SK-N-SH (cell line): ENCODE data around the gene DNAJC5. TPM values are rescaled to one million over a fixed set of nuclear protein-coding genes. Genes with fewer than 3 reads are reported as not detected.

Experiments
- CTCF ChIA-PET: fragments of 300-600, 350-600 bp; formaldehyde crosslinking; extraction: SDS; loops from one replicate; lab custom pipeline; 2021; lab: Yijun Ruan, JAX
- POLR2A ChIA-PET: fragments of 350-600 bp; sonication (Branson Sonifier 250); formaldehyde crosslinking; extraction: SDS; loops from one replicate; lab custom pipeline; 2020; ENCODE audit warnings: antibody characterized with exemption, inconsistent platforms; lab: Yijun Ruan, JAX
- DNase-seq: peaks from one replicate; pipeline ENCODE4 v3.0.0; 2012
- H2AFZ ChIP-seq: fragments of 200-600 bp; sonication (generic); 2 replicates; pipeline ENCODE4 v1.8.1; 2016; ENCODE audit warnings: antibody characterized with exemption, mild to moderate bottlenecking, low read depth
- H3F3A ChIP-seq: fragments of 200-600 bp; sonication (generic); replicated peaks from 2 replicates; pipeline ENCODE3; 2016; ENCODE audit warnings: antibody characterized with exemption, mild to moderate bottlenecking; ENCODE audit not compliant: insufficient read depth
- H3K27ac ChIP-seq, 2 experiments: fragments of 200-500 bp in 1 of 2; fragments of 200-600 bp in 1 of 2; sonication (Bioruptor generic) in 1 of 2; sonication (generic), shearing (Covaris generic) in 1 of 2; 2 replicates each; pipeline versions ENCODE4 v1.5.1 to v1.6.1; 2014 to 2016; ENCODE audit warnings: low read depth in 2 of 2, inconsistent platforms in 1 of 2, low read length in 1 of 2, mild to moderate bottlenecking in 1 of 2, mixed read lengths in 1 of 2
- H3K27me3 ChIP-seq: fragments of 200-600 bp; sonication (generic), shearing (Covaris generic); 2 replicates; pipeline ENCODE4 v1.6.1; 2016; ENCODE audit warnings: mixed run types; ENCODE audit not compliant: insufficient read depth
- H3K36me3 ChIP-seq, 2 experiments: fragments of 200-500 bp in 1 of 2; fragments of 200-600 bp in 1 of 2; sonication (Bioruptor generic) in 1 of 2; sonication (generic) in 1 of 2; replicated peaks in 1 of 2; 2 replicates each; pipeline versions ENCODE3 to v1.5.1; 2014 to 2016; ENCODE audit warnings: low read length in 1 of 2, mild to moderate bottlenecking in 1 of 2; ENCODE audit not compliant: insufficient read depth in 2 of 2, control insufficient read depth in 1 of 2
- H3K4me1 ChIP-seq, 2 experiments: fragments of 200-500 bp in 1 of 2; fragments of 200-600 bp in 1 of 2; sonication (Bioruptor generic) in 1 of 2; sonication (generic), shearing (Covaris generic) in 1 of 2; 2 replicates each; pipeline versions ENCODE4 v1.5.1 to v1.6.1; 2014 to 2016; ENCODE audit warnings: low read depth in 1 of 2, low read length in 1 of 2, mixed run types in 1 of 2; ENCODE audit not compliant: insufficient read depth in 2 of 2, control insufficient read depth in 1 of 2
- H3K4me2 ChIP-seq: fragments of 200-600 bp; sonication (generic), shearing (Covaris generic); 2 replicates; pipeline ENCODE4 v1.6.1; 2017; ENCODE audit warnings: mixed run types
- H3K4me3 ChIP-seq, 2 experiments: fragments of 200-500 bp in 1 of 2; fragments of 200-600 bp in 1 of 2; sonication (Bioruptor generic) in 1 of 2; sonication (generic), shearing (Covaris generic) in 1 of 2; 2 replicates each; pipeline versions ENCODE4 v1.5.1 to v1.8.1; 2014 to 2016; ENCODE audit warnings: low read depth in 2 of 2, inconsistent platforms in 1 of 2, low read length in 1 of 2, mild to moderate bottlenecking in 1 of 2, mixed read lengths in 1 of 2, moderate library complexity in 1 of 2
- H3K79me2 ChIP-seq: fragments of 200-600 bp; sonication (generic); 2 replicates; pipeline ENCODE4 v1.8.1; 2017; ENCODE audit warnings: mild to moderate bottlenecking; ENCODE audit not compliant: insufficient read depth
- H3K9ac ChIP-seq: fragments of 200-600 bp; sonication (generic); 2 replicates; pipeline ENCODE4 v1.6.1; 2017; ENCODE audit warnings: mixed run types
- H3K9me2 ChIP-seq: fragments of 200-600 bp; sonication (generic); 2 replicates; pipeline ENCODE4 v1.6.1; 2017; ENCODE audit warnings: mixed run types
- H3K9me3 ChIP-seq: fragments of 200-600 bp; sonication (generic); 2 replicates; pipeline ENCODE4 v1.6.1; 2017; ENCODE audit warnings: mixed run types, mild to moderate bottlenecking, moderate library complexity
- H4K20me1 ChIP-seq: fragments of 200-600 bp; sonication (generic); 2 replicates; pipeline ENCODE4 v1.6.1; 2017; ENCODE audit warnings: mild to moderate bottlenecking, mixed run types; ENCODE audit not compliant: insufficient read depth
- CTCF ChIP-seq: fragments of 200-600 bp; sonication (generic); IDR thresholded peaks from 2 replicates; pipeline ENCODE4 v1.6.1; 2017; ENCODE audit warnings: antibody characterized with exemption, mild to moderate bottlenecking, moderate library complexity
- FOXJ3 ChIP-seq: sonication (generic); formaldehyde crosslinking; IDR thresholded peaks from 2 replicates; pipeline ENCODE4 v1.5.1; 2020; ENCODE audit warnings: mild to moderate bottlenecking, missing genetic modification reagents
- GABPA ChIP-seq: IDR thresholded peaks from 2 replicates; pipeline ENCODE4 v1.4.0; 2012; ENCODE audit warnings: low read depth, mild to moderate bottlenecking
- GATA2 ChIP-seq: sonication (generic); formaldehyde crosslinking; IDR thresholded peaks from 2 replicates; pipeline ENCODE4 v1.5.0; 2020; ENCODE audit warnings: mild to moderate bottlenecking, missing genetic modification reagents
- MAX ChIP-seq: IDR thresholded peaks from 2 replicates; pipeline ENCODE4 v1.4.0; 2012; ENCODE audit warnings: low read depth
- MXI1 ChIP-seq: IDR thresholded peaks from 2 replicates; pipeline ENCODE4 v1.6.1; 2012; ENCODE audit warnings: mild to moderate bottlenecking, low read depth, low read length, improper control_type of control experiment
- NRF1 ChIP-seq: IDR thresholded peaks from 2 replicates; pipeline ENCODE4 v1.6.1; 2012; ENCODE audit warnings: low read depth, mild to moderate bottlenecking, low read length
- POLR2AphosphoS5 ChIP-seq: IDR thresholded peaks from 2 replicates; pipeline ENCODE4 v1.6.1; 2012; ENCODE audit warnings: low read depth, low read length
- RAD21 ChIP-seq: IDR thresholded peaks from 2 replicates; pipeline ENCODE4 v1.6.1; 2012; ENCODE audit warnings: mild to moderate bottlenecking, low read length
- REST ChIP-seq: IDR thresholded peaks from 2 replicates; pipeline ENCODE4 v1.6.1; 2012; ENCODE audit warnings: mild to moderate bottlenecking, low read depth, low read length, moderate library complexity
- RXRA ChIP-seq: IDR thresholded peaks from 2 replicates; pipeline ENCODE4 v1.4.0; 2012; ENCODE audit warnings: low read depth, mild to moderate bottlenecking, borderline replicate concordance
- SMC3 ChIP-seq: IDR thresholded peaks from 2 replicates; pipeline ENCODE4 v1.6.1; 2012; ENCODE audit warnings: low read depth, low read length, improper control_type of control experiment
- USF2 ChIP-seq: fragments of 150-350 bp; IDR thresholded peaks from 2 replicates; pipeline ENCODE4 v1.6.1; 2017; ENCODE audit warnings: antibody characterized with exemption, low read length, low read depth, borderline replicate concordance
- ZBTB33 ChIP-seq: IDR thresholded peaks from 2 replicates; pipeline ENCODE4 v1.4.0; 2012; ENCODE audit warnings: low read depth, borderline replicate concordance
- WGBS: methylation state at CpG from one replicate; pipeline ENCODE4 v1.1.6; 2017; ENCODE audit warnings: low lambda C conversion rate; 5-methylcytosine and 5-hydroxymethylcytosine counted together
- polyA plus RNA-seq, 3 experiments: library from polyadenylated mRNA; depleted of rRNA; stranded (reverse); fragments of >200 nt; gene quantifications; 2 replicates each; pipeline ENCODE4 v1.2.3, GENCODE V29; 2012

Gene DNAJC5
- polyA plus RNA-seq, 1 of the 3 experiments (the other 2 are of a cell fraction), result 24.2 TPM

GRCh38 chr20:63891061-63892002 lies 3.6 kb upstream of the DNAJC5 start:
- POLR2A ChIA-PET, result interaction anchor here (0.5 kb wide), 1 partner anchor 20 kb away, joined by 8 read pairs; no protein-coding TSS in a partner anchor
- H3K4me2 ChIP-seq, result no peak overlapping the region

GRCh38 chr20:63892402-63892801 lies 2.5 kb upstream of the DNAJC5 start:
- CTCF ChIA-PET, result interaction anchor here (1.3 to 1.7 kb wide), 2 partner anchors 28 to 117 kb away, joined by 3 to 5 read pairs; no protein-coding TSS in a partner anchor
- no peak for TF ChIP-seq SMC3
- TF ChIP-seq REST, result no peak
- no peak for TF ChIP-seq RAD21
- TF ChIP-seq POLR2AphosphoS5, result no peak
- no peak for TF ChIP-seq CTCF
- no peak for TF ChIP-seq USF2
- TF ChIP-seq MAX, result no peak
- no peak for TF ChIP-seq MXI1
- TF ChIP-seq GABPA, result no peak
- TF ChIP-seq RXRA, result no peak
- TF ChIP-seq NRF1, result no peak

More at GRCh38 chr20:63891061-63892002, 3.6 kb upstream of the DNAJC5 start:
- no peak for TF ChIP-seq ZBTB33
- no peak for TF ChIP-seq GATA2 (CRISPR knock-in tag)
- TF ChIP-seq RXRA, result no peak
- no peak for TF ChIP-seq FOXJ3 (CRISPR knock-in tag)
- TF ChIP-seq, all 33 proteins: peak for 0
- H3K79me2 ChIP-seq, result peaks cover 10% of the 10 kb centered on the region
- H3K9me3 ChIP-seq, result no peaks in the 10 kb centered on the region
- H3K9ac ChIP-seq, result no peak overlapping the region
- peaks cover under 1 to 10% of the 10 kb centered on the region in 2 experiments; a peak in 2 of 4 replicates for H3K4me1 ChIP-seq
- H3K4me3 ChIP-seq, result no peak overlapping the region
- H4K20me1 ChIP-seq, result peaks cover 21% of the 10 kb centered on the region
- CTCF ChIA-PET, result interaction anchor here (1.3 to 1.7 kb wide), 2 partner anchors 27 to 116 kb away, joined by 3 to 5 read pairs; partner anchors contain the start of gene TPD52L2
- DNase-seq, result no peak
- no peaks in the 10 kb centered on the region for H3K27me3 ChIP-seq
- WGBS, result 93% methylated on average over 19 of the region's 29 CpGs
- no peaks in the 10 kb centered on the region for H3K9me2 ChIP-seq
- no peak overlapping the region for H2AFZ ChIP-seq
- H3F3A ChIP-seq, result peaks cover 25% of the 10 kb centered on the region
- H3K27ac ChIP-seq, result no peak overlapping the region
- H3K36me3 ChIP-seq, result peaks cover 6 to 42% of the 10 kb centered on the region in 2 experiments

More at GRCh38 chr20:63892402-63892801, 2.5 kb upstream of the DNAJC5 start:
- H2AFZ ChIP-seq, result no peak overlapping the region
- H3K9ac ChIP-seq, result no peak overlapping the region
- peaks cover 6 to 37% of the 10 kb centered on the region in 2 experiments for H3K36me3 ChIP-seq
- H3K9me2 ChIP-seq, result no peaks in the 10 kb centered on the region
- H3K27ac ChIP-seq, result no peak overlapping the region
- H3K27me3 ChIP-seq, result no peaks in the 10 kb centered on the region
- H3K4me2 ChIP-seq, result no peak overlapping the region
- DNase-seq, result no peak
- 66% methylated on average over 7 of the region's 7 CpGs for WGBS
- H3K4me3 ChIP-seq, result no peak overlapping the region
- H3F3A ChIP-seq, result peaks cover 25% of the 10 kb centered on the region
- H3K4me1 ChIP-seq, result peaks cover 7 to 15% of the 10 kb centered on the region in 2 experiments; a peak in 3 of 4 replicates
- POLR2A ChIA-PET, result no interaction called here
- peaks cover 29% of the 10 kb centered on the region for H4K20me1 ChIP-seq
- peaks cover 20% of the 10 kb centered on the region for H3K79me2 ChIP-seq
- no peaks in the 10 kb centered on the region for H3K9me3 ChIP-seq
